ENCODE results near the gene CHMP2A. TPM values are rescaled to one million over a fixed set of nuclear protein-coding genes. Genes with fewer than 3 reads are reported as not detected.
A peak's percentile ranks its signal among the peaks of the same experiment; 100 is the strongest.
"Not testable (repeated sequence)": the region's sequence is repeated elsewhere in the genome, so short reads cannot be mapped to it uniquely, and the experiment has no call there.

The CHMP2A gene
- polyA plus RNA-seq (ENCODE audit: insufficient read length in 4 of 4) = 100 to 1,000 TPM; 113 to 135 (median 118) TPM

DNA sequence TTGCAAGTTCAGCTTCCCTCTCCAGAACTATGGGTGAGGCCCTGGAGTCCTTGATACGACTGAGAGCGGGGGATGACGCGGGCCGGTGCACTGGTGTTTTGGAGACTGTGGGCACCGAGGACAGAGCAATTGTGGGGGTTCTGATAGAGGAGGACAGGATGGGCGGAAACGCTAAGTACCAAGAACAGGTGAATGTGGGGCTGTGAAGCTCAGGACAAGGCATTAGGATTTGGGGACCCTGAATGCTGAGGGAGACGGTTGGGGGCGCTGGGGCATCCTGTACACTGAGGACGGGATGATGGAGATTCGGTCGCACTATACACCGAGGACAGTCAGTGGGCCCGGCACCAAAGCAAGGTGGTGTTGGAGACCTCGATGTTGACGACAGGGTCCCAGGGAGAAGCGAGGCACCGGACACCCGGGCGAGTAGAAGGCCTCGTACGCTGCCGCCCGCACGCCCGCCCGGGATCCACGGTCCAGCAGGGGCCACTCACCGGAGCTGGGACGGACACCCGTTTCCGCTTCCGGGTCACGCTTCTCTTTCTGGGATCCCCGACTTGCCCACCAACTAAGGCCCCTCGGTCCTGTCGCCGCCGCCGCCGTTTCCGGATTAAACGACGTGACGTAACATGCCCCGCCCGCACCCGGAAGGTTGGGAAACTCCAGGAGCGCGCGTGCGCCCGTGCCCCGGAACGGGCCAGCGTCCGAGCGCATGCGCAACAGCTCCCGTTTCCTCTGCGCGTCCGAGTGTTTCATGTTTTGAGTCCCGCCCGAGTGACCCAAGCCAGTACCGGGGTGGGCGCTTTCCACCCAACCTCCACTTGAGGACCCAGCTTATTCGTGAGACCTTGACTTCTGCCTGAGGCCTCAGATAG is at the start of gene CHMP2A:
TSS of gene CHMP2A (minus strand) at position 612 of the 875 bp plus-strand sequence. CDS start 893 bp downstream, outside the sequence.
- peak; percentile 92 to 94 (median 94) for DNase-seq (ENCODE audit: low read depth in 4 of 4, low spot score in 3 of 4)

- no peak for DNase-seq (ENCODE audit: low read depth in 4 of 4, low spot score in 3 of 4)
Measured at GRCh38 chr19:58586133-58586765, 31.3 kb upstream of the CHMP2A start.

- no peak for DNase-seq (ENCODE audit: low read depth in 4 of 4, low spot score in 3 of 4)
Measured at GRCh38 chr19:58585442-58586132, 30.7 kb upstream of the CHMP2A start.

GRCh38 chr19:58584498-58585441 is 29.9 kb upstream of the CHMP2A start:
- no peak for DNase-seq (ENCODE audit: low read depth in 4 of 4, low spot score in 3 of 4)

DNA sequence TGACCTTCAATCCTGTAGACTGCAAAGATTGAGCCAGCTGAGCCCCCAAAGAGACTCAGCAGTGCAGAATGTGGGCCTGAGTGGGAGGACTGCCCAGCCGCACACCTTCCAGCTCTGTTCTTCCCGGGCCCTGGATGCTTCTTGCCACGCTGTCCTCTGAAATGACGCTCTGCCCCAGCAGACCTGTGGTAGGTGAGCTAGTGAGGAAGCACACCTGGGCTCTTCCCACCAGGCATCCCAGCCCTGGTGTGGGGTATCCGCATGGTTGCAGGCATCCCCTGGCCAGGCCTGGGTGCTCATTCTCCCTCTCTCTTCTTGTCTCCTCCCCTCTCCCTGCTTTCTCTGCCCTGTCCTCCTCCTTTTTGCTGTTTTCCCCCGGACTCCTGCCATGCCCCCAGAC is 28.1 kb upstream of the CHMP2A start:
- no peak for DNase-seq (ENCODE audit: low read depth in 4 of 4, low spot score in 3 of 4)

DNA sequence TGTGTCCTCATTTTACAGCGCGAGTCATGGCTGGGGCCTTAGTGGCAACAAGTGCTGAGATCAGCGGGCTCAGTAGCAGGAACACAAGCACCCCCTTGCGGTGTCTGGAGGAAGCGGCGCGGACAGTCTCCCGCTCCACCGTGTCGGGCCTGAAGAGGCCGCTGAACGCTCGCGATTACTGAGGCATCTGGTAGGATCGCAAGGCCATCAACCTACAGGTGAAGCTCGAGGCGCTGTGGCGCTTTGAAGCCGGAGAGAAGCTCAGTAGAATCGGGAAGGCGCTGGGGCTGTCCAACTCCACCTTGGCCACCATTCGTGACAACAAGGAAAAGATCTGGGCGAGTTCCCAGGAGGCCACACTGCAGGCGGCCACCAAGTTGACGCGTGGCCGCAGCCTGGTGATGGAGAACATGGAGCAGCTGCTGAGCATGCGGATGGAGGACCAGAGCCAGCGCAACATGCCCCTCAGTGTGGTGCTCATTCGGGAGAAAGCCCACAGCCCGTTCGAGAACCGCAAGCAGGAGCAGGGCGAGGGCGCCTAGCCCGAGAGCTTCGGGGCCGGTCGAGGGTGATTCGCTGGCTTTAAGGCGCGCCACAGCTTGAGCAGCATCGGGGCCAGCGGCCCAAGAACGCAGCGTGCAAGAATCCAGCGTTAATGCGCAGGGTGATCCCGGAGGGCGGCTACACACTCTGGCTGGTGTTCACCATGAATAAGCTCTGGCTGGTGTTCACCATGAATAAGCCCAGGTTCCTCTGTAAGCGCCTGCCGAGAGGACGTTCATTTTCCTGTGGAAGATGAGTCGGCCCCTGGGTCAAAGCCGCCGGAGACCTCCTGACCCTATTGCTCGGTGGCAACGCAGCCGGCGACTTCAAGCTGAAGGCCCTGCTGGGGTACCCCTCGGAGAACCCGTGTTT is 26.6 kb upstream of the CHMP2A start:
- DNase-seq (ENCODE audit: low read depth in 4 of 4, low spot score in 3 of 4) = peak in 2 of 4 donors; percentile 71 to 76

DNA sequence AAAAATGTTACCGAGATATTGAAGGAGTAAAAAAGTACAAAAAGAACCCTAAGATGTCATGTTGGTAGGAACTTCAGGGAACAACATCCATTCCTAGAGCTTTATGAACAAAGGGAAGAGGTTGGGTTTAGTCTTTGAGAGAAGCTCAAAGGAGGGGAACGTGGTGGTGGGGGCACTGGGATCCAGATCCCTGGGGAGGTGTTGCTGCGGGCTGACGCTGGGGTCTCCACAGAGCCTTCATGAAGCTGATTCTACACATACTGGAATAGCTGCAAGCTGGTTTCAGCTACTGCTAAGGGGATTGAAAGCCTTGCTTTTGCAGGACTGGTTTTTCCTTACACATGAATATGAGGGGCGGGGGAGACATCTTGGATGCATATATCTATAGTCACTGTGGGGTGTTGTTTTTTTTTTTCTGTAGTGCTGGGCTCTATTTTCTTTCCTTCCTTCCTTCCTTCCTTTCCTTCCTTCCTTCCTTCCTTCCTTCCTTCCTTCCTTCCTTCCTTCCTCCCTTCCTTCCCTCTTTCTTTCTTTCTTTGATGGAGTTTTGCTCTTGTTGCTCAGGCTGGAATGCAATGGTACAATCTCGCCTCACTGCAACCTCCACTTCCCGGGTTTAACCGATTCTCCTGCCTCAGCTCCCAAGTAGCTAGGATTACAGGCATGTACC is 24.7 kb upstream of the CHMP2A start:
- no peak for DNase-seq (ENCODE audit: low read depth in 4 of 4, low spot score in 3 of 4)

DNA sequence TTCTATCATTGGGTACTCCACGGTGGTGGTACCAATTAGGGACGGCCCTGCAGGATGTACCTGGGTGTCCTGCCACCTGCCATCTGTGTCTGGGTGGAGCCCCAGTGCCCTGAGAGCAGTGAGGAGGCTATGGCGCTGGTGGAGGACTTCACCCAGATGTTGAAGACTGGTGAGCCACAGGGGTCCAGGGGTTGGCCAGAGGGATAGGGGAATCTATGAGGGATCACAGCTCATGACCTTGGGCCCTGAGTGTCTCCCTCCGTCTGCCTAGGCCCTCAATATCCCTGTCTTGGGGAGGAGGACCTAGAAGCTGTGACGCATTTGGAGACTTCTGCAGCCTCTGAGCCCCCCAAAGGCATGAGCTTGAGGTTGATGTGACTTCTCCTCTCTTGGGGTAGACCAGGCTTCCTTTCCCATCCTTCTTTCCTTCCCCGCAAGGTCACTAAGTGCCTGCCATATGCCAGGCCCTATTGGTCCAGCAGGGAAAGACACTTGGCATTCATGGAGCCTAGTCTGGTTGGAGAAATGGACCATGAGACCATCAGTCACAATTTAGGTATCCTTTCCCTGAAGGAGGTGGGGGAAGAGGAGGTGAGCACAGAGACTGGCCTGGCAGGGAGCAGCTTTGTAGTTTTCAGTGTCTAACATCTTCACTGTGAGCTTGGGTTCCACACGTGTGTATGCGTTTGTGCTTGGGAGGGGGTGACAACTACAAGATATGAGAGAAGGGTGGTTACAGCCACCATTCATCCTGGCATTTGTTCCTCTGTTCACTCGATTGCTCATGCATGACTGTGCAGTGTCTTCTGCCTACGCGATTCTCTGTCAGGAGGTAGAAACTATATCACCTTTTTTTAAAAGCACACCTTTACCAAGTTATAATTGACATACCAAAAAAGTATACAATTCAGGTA is 23.4 kb upstream of the CHMP2A start:
- DNase-seq (ENCODE audit: low read depth in 4 of 4, low spot score in 3 of 4) = no peak

DNA sequence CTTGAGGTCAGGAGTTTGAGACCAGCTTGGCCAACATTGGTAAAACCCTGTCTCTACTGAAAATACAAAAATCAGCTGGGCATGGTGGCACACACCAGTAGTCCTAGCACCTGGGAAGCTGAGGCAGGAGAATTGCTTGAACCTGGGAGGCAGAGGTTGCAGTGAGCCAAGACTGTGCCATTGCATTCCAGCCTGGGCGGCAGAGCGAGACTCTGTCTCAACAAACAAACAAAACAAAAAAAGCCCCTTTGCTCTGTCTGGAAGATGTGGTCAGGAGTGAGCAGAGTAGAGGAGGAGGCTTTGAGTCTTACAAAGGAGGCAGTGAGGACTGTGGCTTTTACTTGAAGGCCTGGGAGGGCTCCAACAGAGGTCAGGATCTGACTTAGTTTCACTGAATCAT is 22.7 kb upstream of the CHMP2A start:
- DNase-seq (ENCODE audit: low read depth in 4 of 4, low spot score in 3 of 4) = not testable (repeated sequence)

DNA sequence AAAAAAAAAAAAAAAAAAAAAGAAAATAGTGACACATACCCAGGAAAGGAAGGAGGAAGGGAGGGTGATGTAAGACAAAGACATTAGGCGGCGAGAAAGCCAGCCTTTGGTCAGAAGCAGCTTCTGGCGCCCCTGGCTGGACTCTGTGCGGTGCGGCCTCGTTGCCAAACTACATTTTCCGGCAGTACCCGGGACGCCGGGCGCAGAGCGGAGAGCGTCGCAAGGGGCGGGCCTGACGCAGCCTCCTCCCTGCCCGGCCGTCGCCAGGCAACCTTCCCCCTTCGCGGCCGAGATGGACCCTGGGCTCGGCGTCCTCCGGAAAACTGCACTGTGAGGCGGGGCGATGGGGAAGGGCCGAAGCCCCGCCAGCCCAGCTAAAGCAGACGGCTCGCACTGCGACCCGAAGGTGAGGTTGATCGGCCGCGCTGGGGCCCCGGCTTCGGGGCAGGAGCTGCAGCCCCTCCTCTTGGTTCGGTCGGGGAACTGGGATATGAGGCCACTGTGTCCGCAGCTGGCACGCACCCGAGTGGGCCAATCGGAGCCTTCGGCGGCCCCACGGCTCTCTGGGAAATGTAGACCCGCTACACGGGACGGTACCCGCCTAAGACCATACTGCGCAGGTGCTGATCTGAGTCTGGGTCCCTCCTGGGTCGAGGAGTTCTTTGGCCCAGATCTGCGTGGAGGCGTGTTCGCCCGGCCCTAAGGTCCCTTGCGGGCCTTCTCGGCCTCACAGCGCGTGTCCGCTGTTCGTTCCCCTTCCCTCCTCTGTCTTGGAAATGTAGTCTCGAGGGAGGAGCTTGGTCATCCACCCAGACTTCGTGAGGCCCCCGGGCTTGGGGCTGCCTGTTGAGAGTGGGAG is 20.5 kb upstream of the CHMP2A start:
- peak; percentile 84 to 88 (median 86) for DNase-seq (ENCODE audit: low read depth in 4 of 4, low spot score in 3 of 4)

GRCh38 chr19:58573658-58574164 is 18.8 kb upstream of the CHMP2A start:
- DNase-seq (ENCODE audit: low read depth in 4 of 4, low spot score in 3 of 4) = no peak

DNA sequence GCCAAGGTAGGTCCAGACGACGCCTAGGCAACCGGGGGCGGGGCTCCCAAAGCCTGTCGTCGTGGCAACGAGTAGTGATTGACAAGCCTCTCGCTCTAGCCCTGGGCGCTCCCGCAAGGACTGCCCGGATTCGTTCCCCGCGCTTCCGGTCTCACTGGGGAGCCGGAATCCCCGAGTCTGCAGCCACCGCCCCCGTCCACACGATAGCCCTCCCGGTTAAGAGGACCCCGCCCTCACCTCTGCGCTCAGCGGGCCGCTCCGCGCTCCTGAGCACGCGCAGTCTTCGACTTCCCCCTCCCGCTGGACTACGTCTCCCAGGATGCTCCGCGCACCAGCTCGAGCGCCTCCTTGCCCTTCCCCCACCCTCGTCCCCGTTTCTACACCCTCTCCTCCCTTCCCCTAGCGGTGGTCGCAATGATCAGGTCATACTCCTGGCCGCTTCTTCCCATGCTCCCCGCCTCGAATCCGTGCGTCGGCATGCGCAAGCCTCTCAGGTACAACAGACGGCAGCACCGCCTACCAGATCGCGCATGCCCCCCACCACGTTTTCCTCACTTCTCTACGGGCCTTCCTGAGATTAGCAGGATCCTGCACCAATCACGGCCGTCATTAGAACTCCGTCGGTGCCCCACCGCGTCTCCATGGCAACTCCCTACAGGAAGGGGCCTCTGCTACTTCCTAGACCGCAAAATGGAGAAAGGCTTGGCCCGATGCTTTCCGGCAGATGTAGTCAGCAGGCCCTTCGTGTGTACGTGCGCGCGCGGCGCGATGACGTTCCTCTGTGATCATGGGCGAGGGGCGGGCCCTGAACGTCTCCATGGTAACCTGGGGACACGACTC is 18.1 kb upstream of the CHMP2A start, which contains the start of gene MZF1:
TSS of gene MZF1 (minus strand) at position 518 of the 840 bp plus-strand sequence. CDS start 1,946 bp downstream, outside the sequence.
- DNase-seq (ENCODE audit: low read depth in 4 of 4, low spot score in 3 of 4) = peak; percentile 97 to 100 (median 100)

DNA sequence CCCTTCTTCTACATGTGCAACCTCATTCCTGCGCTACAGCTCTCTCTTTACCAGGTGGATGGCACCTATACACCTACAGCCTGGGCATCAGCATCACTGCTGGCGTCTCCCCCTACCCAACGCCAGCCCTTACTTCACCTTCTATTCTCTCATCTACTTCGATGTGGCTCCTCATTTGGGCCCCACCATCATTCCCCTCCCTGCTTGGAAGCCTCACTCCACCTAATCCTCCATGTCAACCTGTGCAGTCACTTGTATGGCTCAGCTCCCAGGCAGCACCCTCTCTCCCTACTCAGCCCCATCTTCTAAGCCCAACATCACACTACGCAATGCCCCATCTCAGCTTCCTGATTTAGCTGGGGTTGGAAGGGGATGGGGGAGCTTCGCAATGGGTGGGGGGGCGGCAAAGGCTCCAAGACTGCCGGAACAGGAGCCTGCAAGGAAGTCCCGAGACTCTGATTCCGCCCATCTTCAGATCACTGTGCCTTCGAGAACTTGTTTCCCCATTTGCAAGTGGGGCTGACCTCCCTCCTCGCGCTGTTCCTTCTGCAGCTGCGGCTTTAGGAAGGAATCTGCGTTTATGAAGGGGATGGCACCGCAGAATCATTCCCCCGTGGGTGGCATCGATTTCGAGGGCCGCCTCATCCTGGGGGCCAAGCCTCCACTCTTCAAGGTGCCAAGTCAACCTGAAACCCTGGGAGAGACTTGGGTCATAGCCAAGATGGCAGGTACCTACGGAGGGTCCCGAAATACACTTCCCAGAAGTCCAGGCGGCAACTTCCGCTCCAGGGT is 17.3 kb upstream of the CHMP2A start:
- DNase-seq (ENCODE audit: low read depth in 4 of 4, low spot score in 3 of 4) = no peak

DNA sequence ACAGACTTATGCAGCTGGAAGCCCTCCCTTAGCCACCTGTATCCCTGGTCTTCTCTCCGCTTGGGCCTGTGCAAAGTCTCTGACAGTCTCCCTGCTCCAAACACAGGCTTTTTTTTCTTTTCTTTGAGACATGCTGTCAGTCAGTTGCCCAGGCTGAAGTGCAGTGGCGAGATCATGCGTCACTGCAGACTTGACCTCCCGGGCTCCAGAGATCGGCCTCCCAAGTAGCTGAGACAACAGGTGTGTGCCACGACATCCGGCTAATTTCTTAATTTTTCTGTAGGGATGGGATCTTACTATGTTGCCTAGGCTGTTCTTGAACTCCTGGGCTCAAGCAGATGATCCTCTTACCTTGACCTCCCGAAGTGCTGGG is 16.7 kb upstream of the CHMP2A start:
- DNase-seq (ENCODE audit: low read depth in 4 of 4, low spot score in 3 of 4) = no peak
